Activated effector memory CD4-positive, alpha-beta T cell treated with anti-CD3 and anti-CD28 coated beads, Interleukin-2, amount 50 U/mL, for 16 hours (primary cell): ENCODE results near the gene CNIH1.

ENCODE experiments used
- DNase-seq: peaks from one replicate; pipeline ENCODE4 v3.0.0-alpha.2; 2020

Gene CNIH1

GRCh38 chr14:54377501-54377900 is 63.7 kb downstream of the CNIH1 start:
- DNase-seq: no peak

- no peak for DNase-seq
These were observed 66.9 kb downstream of the CNIH1 start for GRCh38 chr14:54374117-54374884.
